HuH-7 (cell line): ENCODE results near the gene HEMK1.
A peak's percentile ranks its signal among the peaks of the same experiment; 100 is the strongest.

Experiments
- DNase-seq: peaks from one replicate; pipeline ENCODE4 v3.0.0; 2011; ENCODE audit warnings: low spot score

The HEMK1 gene

GRCh38 chr3:50542177-50543034, 26.9 kb upstream of the HEMK1 start:
- peak; percentile 93 for DNase-seq

- DNase-seq: no peak
Observed at GRCh38 chr3:50545781-50546180, 23.5 kb upstream of the HEMK1 start.

GRCh38 chr3:50549226-50549625, 20.1 kb upstream of the HEMK1 start:
- DNase-seq: no peak

GRCh38 chr3:50550079-50550736, 19.1 kb upstream of the HEMK1 start:
- DNase-seq: peak; percentile 76

GRCh38 chr3:50551054-50551659, 18.2 kb upstream of the HEMK1 start:
- DNase-seq: no peak

GRCh38 chr3:50551681-50552435, 17.5 kb upstream of the HEMK1 start:
- no peak for DNase-seq

GRCh38 chr3:50552598-50552997, 16.7 kb upstream of the HEMK1 start:
- DNase-seq: no peak

- no peak for DNase-seq
Observed at GRCh38 chr3:50554553-50554952, 14.8 kb upstream of the HEMK1 start.

GRCh38 chr3:50557106-50557505, 12.2 kb upstream of the HEMK1 start:
- DNase-seq: no peak

GRCh38 chr3:50557915-50558314, 11.4 kb upstream of the HEMK1 start:
- DNase-seq: no peak

GRCh38 chr3:50559702-50560101, 9.6 kb upstream of the HEMK1 start:
- no peak for DNase-seq

- DNase-seq: no peak
Observed at GRCh38 chr3:50562861-50563260, 6.5 kb upstream of the HEMK1 start.

- DNase-seq: no peak
Observed at GRCh38 chr3:50563867-50564266, 5.5 kb upstream of the HEMK1 start.

- DNase-seq: no peak
Observed at GRCh38 chr3:50564321-50564720, 5.0 kb upstream of the HEMK1 start.

GRCh38 chr3:50567011-50567385, 2.3 kb upstream of the HEMK1 start:
- DNase-seq: no peak

- peak; percentile 99 for DNase-seq
Observed at GRCh38 chr3:50567386-50568167, 1.7 kb upstream of the HEMK1 start, which contains the start of gene C3orf18. Gene C3orf18 (minus strand): TSS chr3:50567747. CDS start chr3:50565699, 2,048 bp downstream.

- no peak for DNase-seq
Observed at GRCh38 chr3:50570508-50571279, 1.4 kb downstream of the HEMK1 start.

GRCh38 chr3:50571486-50571885, 2.2 kb downstream of the HEMK1 start:
- DNase-seq: no peak

- DNase-seq: peak; percentile 80
Observed at GRCh38 chr3:50572158-50572557, 2.8 kb downstream of the HEMK1 start.

GRCh38 chr3:50572801-50573371, 3.6 kb downstream of the HEMK1 start:
- no peak for DNase-seq
